ENCODE measurements around the gene ADAMTS14.
"Not testable (repeated sequence)": the region's sequence is repeated elsewhere in the genome, so short reads cannot be mapped to it uniquely, and the experiment has no call there.

Gene ADAMTS14

GRCh38 chr10:70770001-70770400 lies 97.7 kb downstream of the ADAMTS14 start:
- TF ChIP-seq CTCF (IDR thresholded peaks at IDR 0.05; ENCODE audit: borderline replicate concordance, extremely low read depth, low read length, poor library complexity, severe bottlenecking) (no peak), EZH2 (IDR thresholded peaks at IDR 0.05; ENCODE audit: borderline replicate concordance, low read depth, low read length, severe bottlenecking) (no peak)
- DNase-seq (no peak), ATAC-seq (ENCODE audit: insufficient read depth, low read depth) (no peak)
- Histone ChIP-seq H2AFZ (ENCODE audit: low read depth, low read length) (no peak overlapping the region), H3K4me3 (ENCODE audit: low read depth in 1 of 2, low read length in 2 of 2) (no peak overlapping the region), H3K36me3 (ENCODE audit: insufficient read depth, low read length) (no peaks in the 10 kb centered on the region), H3K9ac (ENCODE audit: low read depth, low read length) (no peak overlapping the region), H3K4me1 (ENCODE audit: insufficient read depth, low read length) (no peaks in the 10 kb centered on the region), H3K79me2 (ENCODE audit: insufficient read depth, low read length) (no peaks in the 10 kb centered on the region), H3K27me3 (ENCODE audit: insufficient read depth, low read length, poor library complexity) (no peaks in the 10 kb centered on the region), H4K20me1 (ENCODE audit: insufficient read depth, low read length) (no peaks in the 10 kb centered on the region), H3K4me2 (ENCODE audit: insufficient read depth, low read length) (no peak overlapping the region), H3K9me3 (ENCODE audit: insufficient read depth, low read length, severe bottlenecking) (peaks cover 20% of the 10 kb centered on the region), H3K27ac (ENCODE audit: low read length) (no peak overlapping the region)

- H3K4me1 ChIP-seq (ENCODE audit: insufficient read depth, low read length); H3K27me3 ChIP-seq (ENCODE audit: insufficient read depth, low read length, poor library complexity); H3K79me2 ChIP-seq (ENCODE audit: insufficient read depth, low read length); H3K36me3 ChIP-seq (ENCODE audit: insufficient read depth, low read length); H3K4me3 ChIP-seq (ENCODE audit: low read depth in 1 of 2, low read length in 2 of 2); DNase-seq; H3K9ac ChIP-seq (ENCODE audit: low read depth, low read length); ATAC-seq (ENCODE audit: insufficient read depth, low read depth); H3K27ac ChIP-seq (ENCODE audit: low read length); H4K20me1 ChIP-seq (ENCODE audit: insufficient read depth, low read length); H2AFZ ChIP-seq (ENCODE audit: low read depth, low read length); H3K4me2 ChIP-seq (ENCODE audit: insufficient read depth, low read length): not testable (repeated sequence)
- peaks cover 15% of the 10 kb centered on the region for H3K9me3 ChIP-seq (ENCODE audit: insufficient read depth, low read length, severe bottlenecking)
Observed at GRCh38 chr10:70770516-70770915, 98.2 kb downstream of the ADAMTS14 start.

DNA sequence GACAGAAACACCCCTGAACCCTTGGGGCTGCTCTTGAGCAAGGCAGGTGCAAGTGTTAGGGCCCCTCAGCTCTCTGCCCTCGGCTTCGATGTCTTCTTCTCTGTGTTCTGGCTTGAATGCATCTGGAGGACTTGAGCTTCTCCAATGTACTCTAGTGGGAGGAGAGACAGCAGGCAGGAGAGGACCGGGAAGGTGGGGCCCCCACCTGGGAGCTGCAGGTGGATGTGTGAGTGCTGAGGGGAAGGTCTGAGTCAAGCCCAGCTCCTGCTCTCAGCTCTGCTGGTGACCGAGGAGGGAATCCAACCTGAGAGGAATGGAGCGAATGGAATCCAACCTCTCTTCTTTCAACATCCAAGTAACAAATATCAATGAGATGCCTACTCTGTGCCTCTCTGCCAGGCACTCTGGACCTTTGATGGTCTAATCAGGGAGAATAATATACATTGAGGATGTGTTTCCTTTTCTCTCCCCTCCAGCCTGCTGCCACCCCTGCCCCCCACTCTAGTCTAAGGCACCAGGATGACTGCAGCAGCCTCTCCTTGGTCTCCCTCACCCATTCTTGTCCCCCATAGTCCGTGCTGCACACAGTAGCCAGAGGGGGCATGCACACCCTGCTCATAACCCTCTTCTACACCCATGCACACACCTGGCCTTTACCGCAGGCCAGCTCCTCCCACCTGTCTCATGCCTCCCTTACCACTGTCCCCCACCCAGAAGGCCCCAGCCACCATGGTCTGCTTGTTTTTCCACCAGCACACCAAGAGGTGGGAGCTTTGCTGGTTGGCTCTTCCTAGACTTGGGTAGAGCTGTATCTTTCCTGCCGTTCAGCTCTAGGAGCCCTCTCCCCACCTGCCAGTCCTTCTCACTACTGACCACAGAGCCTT lies 99.2 kb downstream of the ADAMTS14 start:
- no peak overlapping the region for H3K4me2 ChIP-seq (ENCODE audit: insufficient read depth, low read length)
- no peak overlapping the region for H3K4me3 ChIP-seq (ENCODE audit: low read depth in 1 of 2, low read length in 2 of 2)
- H3K9ac ChIP-seq (ENCODE audit: low read depth, low read length): no peak overlapping the region
- H3K27me3 ChIP-seq (ENCODE audit: insufficient read depth, low read length, poor library complexity): no peaks in the 10 kb centered on the region
- no peak for TF ChIP-seq EZH2 (IDR thresholded peaks at IDR 0.05; ENCODE audit: borderline replicate concordance, low read depth, low read length, severe bottlenecking)
- TF ChIP-seq CTCF (IDR thresholded peaks at IDR 0.05; ENCODE audit: borderline replicate concordance, extremely low read depth, low read length, poor library complexity, severe bottlenecking): no peak
- no peaks in the 10 kb centered on the region for H4K20me1 ChIP-seq (ENCODE audit: insufficient read depth, low read length)
- no peak overlapping the region for H3K27ac ChIP-seq (ENCODE audit: low read length)
- H3K36me3 ChIP-seq (ENCODE audit: insufficient read depth, low read length): no peaks in the 10 kb centered on the region
- no peak overlapping the region for H2AFZ ChIP-seq (ENCODE audit: low read depth, low read length)
- ATAC-seq (ENCODE audit: insufficient read depth, low read depth) (no peak), DNase-seq (no peak)
- H3K79me2 ChIP-seq (ENCODE audit: insufficient read depth, low read length): no peaks in the 10 kb centered on the region
- H3K4me1 ChIP-seq (ENCODE audit: insufficient read depth, low read length): no peaks in the 10 kb centered on the region
- peaks cover 4% of the 10 kb centered on the region for H3K9me3 ChIP-seq (ENCODE audit: insufficient read depth, low read length, severe bottlenecking)

DNA sequence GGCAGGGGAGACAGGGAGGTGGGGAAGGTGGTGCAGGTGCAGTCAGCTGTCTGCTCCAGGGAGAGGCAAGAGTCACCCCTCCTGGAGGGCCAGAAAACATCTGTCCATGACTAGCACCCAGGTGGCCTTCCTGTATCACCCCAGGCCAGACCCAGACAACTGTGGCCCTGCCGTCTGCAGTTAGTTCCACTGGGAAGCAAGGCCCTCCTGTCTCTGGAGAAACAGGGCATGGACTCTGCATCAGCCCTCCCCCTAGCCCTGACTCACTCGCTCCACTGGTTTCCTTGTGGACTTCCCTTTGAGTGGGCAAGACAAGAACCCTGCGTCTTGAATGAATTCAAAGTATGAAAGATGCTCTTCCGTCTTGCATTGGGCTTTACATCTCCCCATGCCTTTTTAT lies 100.3 kb downstream of the ADAMTS14 start:
- H3K9me3 ChIP-seq (ENCODE audit: insufficient read depth, low read length, severe bottlenecking): no peaks in the 10 kb centered on the region
- DNase-seq (no peak), ATAC-seq (ENCODE audit: insufficient read depth, low read depth) (no peak)
- no peak overlapping the region for H3K27ac ChIP-seq (ENCODE audit: low read length)
- no peaks in the 10 kb centered on the region; the same call in 1 of the 2 replicates for H4K20me1 ChIP-seq (ENCODE audit: insufficient read depth, low read length)
- no peak overlapping the region for H3K4me2 ChIP-seq (ENCODE audit: insufficient read depth, low read length)
- H3K9ac ChIP-seq (ENCODE audit: low read depth, low read length): no peak overlapping the region
- H2AFZ ChIP-seq (ENCODE audit: low read depth, low read length): no peak overlapping the region
- H3K36me3 ChIP-seq (ENCODE audit: insufficient read depth, low read length): no peaks in the 10 kb centered on the region
- H3K27me3 ChIP-seq (ENCODE audit: insufficient read depth, low read length, poor library complexity): no peaks in the 10 kb centered on the region
- no peaks in the 10 kb centered on the region for H3K79me2 ChIP-seq (ENCODE audit: insufficient read depth, low read length)
- H3K4me3 ChIP-seq (ENCODE audit: low read depth in 1 of 2, low read length in 2 of 2): no peak overlapping the region
- TF ChIP-seq CTCF (IDR thresholded peaks at IDR 0.05; ENCODE audit: borderline replicate concordance, extremely low read depth, low read length, poor library complexity, severe bottlenecking) (no peak), EZH2 (IDR thresholded peaks at IDR 0.05; ENCODE audit: borderline replicate concordance, low read depth, low read length, severe bottlenecking) (no peak)
- no peaks in the 10 kb centered on the region for H3K4me1 ChIP-seq (ENCODE audit: insufficient read depth, low read length)
